ENCODE measurements around the gene CRIP1. TPM values are rescaled to one million over a fixed set of nuclear protein-coding genes. Genes with fewer than 3 reads are reported as not detected.

Gene CRIP1, protein sequence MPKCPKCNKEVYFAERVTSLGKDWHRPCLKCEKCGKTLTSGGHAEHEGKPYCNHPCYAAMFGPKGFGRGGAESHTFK
- total RNA-seq (ENCODE audit: insufficient read depth, low replicate concordance), result 24.1 TPM

- DNase-seq (ENCODE audit: low spot score), result no peak
Observed at GRCh38 chr14:105486163-105486973, at the start of gene CRIP1. CRIP1 (plus strand) TSS chr14:105486886; CDS start chr14:105487260, 374 bp downstream.

GRCh38 chr14:105436891-105437722, 49.6 kb upstream of the CRIP1 start:
- DNase-seq (ENCODE audit: low spot score), result no peak

DNA sequence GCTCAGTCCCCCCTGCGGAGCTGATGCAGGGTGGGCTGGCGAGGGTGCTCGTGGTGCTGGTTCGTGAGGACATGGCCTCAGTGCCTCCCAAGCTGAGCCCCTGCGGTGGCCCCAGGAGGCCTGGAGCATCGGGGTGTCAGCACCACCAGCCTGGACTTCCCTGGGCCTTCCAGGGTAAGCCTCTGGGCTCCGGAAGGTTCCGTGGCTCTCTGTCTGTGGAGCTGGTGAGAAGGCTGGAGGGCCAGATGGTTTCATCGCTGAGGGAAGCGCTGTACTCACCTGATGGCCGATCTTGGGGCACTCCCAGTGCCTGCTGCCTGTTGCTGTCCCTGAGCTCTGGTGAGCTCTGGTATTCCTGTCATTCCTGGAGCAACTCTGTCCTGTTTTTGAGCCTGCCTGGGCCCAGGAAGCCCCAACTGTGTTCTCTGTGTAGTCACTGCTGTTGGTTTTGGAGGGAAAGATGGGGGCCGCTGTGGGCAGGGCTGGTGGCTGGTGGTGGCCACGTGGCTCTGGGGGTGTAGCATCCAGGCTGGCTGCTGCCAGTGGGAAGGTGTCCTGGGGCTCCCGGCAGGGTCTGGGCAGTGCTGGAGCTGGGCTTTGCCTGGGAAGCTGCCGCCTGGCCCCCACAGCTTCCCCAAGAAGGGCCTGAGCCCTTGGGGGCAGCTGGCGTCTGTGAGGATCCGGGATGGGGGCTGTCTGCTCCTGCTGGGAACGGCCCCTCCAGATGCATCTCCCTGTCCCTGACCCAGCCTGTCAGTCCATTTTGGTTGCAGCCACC, 48.8 kb upstream of the CRIP1 start:
- no peak for DNase-seq (ENCODE audit: low spot score)

GRCh38 chr14:105439179-105439578, 47.5 kb upstream of the CRIP1 start:
- DNase-seq (ENCODE audit: low spot score), result no peak

DNA sequence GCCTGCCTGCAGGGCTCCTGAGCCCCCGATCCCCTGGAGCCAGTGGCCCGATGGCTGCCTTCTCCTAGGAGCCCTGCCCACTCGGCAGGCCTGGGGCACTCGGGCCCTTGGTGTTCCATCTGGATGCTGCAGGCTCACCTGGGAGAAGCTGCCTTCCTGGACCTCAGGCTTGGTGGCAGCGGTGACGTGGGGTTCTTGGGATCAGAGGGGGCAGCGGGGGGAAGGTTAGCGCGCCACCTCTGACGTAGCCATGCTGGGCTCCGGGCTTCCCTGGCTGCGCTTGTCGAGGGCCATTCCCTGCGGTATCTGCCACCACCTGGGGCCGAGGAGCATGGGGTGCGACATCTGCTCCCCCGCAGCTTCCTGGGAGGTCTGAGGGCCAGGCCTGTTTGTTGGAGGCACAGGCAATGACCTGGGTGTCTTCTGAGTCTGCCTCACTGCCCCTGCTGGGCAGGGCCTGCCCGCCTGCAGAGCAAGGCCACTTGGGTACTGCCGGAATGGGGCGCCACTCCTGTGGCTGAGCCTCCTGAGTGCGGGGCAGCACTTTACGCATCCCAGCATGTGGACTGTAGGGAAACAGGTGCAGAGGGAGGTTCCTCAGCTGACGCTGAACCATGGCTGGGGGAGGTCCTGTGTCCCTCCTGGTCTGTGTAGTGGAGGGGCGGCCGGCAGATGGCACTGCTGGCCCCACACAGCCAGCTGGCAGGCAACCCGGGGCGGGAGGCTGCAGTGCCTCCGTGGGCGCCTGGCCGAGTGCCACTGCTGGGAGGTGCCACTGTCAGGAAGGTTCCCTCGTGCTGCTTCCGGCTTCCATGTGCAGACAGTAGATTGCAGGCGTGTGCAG, 46.8 kb upstream of the CRIP1 start:
- DNase-seq (ENCODE audit: low spot score), result no peak

DNA sequence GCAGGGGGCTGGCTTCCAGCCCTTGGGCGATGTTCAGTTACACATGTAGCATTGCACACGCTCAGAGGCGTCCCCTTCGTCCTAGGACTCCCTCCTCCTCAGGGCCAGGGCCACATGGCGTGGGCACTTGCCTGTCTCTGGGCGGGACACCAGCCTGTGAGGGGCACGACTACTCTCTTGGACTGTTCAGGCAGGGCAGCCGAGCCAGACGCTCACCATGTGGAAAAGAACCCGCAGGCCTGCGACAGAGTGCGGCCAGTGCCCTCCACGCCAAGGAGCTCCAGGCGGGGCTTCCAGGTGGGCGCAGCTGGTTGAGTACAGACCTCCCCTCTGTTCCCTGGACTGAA, 46.2 kb upstream of the CRIP1 start:
- DNase-seq (ENCODE audit: low spot score), result no peak

- DNase-seq (ENCODE audit: low spot score), result no peak
Observed at GRCh38 chr14:105440992-105441391, 45.7 kb upstream of the CRIP1 start.

DNA sequence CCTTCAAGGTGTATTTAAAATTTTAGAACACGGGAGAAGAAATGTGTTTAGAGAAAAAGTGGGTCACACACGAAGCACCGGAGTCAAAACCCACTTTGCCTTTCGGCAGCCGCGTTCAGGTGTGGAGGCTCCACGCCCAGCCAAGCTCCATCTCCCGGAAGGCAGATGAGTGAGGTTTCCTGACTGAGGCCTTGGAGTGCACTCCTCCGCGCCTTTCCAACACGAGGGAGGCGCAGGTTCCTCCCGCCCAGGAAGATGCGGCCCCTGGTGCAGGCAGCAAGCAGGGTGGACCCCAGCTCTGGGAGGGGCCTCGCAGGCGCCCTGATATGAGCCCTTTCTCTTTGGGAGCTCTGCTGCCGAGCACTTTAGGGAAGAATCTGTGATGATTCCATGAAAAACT, 44.6 kb upstream of the CRIP1 start:
- DNase-seq (ENCODE audit: low spot score), result no peak

DNA sequence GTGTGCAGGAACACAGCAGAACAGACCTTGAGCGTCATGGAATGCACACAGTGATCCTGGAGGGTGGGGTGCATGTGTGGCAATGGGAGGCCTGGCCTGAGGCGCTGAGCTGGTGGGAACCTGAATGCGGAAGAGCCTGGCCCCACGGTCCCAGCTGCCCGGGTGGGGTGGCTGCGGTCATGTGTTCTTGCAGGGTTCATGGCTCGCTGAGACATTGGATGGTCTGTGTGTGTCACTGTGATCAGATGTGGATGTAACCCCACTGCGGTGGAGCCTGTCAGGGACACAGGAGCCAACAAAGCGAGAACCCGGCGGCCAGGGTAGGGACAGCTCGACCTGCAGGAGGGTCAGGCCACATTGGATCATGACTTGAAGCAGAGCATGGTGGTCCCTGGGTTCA, 43.9 kb upstream of the CRIP1 start:
- no peak for DNase-seq (ENCODE audit: low spot score)

DNA sequence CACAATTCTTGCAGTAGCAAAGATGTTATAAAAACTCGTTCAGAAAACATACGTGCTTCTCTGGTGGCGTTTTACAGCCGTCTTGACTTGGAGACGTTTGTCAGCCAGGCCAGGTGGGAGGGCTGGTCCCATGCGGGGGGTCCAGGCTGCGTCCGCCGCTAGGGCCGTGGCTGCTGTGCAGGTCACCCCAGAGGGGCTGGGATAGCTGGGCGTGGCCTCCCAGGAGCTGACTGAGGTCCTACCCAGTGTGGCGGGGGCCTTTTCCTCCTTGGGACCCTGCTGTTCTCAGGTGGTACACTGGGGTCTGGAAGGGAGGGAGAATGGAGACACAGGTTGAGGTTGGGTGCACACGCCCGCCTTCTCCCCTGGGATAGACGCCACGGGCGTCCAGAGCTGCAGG, 41.8 kb upstream of the CRIP1 start:
- DNase-seq (ENCODE audit: low spot score), result no peak

- DNase-seq (ENCODE audit: low spot score), result no peak
Observed at GRCh38 chr14:105445290-105445689, 41.4 kb upstream of the CRIP1 start.

DNA sequence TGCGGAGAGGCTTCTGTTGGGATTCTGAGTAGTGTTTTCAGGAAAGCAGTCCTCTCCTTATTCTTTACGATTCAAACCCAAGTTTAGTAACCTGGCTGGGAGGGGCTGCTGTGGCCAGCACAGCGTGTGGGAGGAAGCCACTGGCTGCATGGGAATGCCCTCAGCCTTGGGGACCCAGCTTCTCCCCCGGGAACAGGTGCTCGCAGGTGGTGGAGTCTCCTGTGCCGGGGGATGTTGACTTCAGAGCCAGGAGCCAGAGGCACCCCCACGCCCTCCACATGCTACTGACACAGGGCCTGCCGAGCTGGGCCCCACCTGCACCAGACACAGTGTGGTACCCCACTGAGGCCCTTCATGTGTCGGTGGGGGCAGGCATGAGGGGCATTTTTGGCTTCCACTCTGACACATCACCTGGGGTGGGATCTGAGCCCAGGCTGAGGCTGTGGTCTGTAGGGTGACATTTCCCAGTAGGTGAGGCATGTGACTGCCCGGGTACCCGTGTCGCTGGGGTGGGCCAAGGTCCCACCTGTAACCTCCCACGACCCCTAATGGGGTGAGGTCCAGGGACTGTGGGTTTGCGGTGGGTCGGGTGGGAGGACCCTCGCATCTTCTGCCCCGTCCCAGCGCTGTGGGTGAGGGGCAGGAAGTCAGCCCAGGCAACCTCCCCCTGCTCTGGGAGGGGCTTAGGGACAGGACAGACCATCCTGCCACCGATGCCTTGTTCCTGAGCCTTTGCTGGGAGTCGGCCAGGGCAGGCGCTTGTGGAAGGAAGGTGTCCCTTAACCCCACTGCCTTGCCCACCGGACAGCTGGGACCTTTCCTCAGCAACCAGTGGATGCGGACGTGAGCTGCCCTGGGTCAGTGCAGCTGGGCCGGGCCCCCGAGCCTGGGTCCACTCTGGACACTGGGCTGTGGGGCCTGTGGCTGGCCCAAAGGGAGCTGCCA, 40.5 kb upstream of the CRIP1 start:
- no peak for DNase-seq (ENCODE audit: low spot score)

DNA sequence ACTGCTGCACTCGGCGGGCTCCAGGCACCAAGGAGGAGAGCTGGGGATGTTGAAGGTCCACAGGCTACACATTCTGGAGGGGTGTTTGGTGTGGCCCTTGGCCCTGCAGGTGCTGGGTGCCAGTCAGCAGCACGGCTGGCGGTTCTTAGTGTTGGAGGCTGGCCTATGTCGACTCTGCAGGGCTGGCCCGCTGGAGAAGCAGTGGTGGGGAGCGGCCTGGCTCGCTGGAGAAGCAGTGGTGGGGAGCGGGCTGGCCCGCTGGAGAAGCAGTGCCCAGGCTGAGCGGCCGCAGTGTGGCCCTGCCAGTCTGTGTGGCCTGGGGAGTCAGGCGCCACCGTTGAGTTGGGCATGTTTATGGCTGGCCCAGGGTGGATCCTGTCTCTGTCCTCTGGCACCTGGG, 39.7 kb upstream of the CRIP1 start:
- no peak for DNase-seq (ENCODE audit: low spot score)

GRCh38 chr14:105447651-105448640, 38.7 kb upstream of the CRIP1 start:
- no peak for DNase-seq (ENCODE audit: low spot score)

DNA sequence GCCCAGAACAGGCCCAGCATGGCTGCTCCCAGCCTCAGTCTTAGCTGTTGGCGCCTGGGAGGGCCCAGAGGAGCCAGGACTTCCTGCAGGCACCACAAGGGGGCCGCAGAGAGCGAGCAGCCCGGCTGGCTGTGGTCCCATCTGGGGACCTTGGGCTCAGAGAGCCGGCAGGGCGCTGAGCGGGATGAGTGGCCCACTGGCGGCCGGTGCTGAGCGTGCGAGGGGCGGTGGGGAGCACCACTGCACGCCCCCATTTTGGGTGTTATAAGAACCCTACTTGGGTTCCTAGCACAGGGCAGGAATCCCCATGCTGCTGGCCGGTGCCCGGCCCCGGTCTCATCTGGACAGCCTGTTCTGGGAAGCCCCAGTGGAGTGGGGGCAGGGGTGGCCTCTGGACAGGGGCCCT, 38.0 kb upstream of the CRIP1 start:
- DNase-seq (ENCODE audit: low spot score), result peak; percentile 52

DNA sequence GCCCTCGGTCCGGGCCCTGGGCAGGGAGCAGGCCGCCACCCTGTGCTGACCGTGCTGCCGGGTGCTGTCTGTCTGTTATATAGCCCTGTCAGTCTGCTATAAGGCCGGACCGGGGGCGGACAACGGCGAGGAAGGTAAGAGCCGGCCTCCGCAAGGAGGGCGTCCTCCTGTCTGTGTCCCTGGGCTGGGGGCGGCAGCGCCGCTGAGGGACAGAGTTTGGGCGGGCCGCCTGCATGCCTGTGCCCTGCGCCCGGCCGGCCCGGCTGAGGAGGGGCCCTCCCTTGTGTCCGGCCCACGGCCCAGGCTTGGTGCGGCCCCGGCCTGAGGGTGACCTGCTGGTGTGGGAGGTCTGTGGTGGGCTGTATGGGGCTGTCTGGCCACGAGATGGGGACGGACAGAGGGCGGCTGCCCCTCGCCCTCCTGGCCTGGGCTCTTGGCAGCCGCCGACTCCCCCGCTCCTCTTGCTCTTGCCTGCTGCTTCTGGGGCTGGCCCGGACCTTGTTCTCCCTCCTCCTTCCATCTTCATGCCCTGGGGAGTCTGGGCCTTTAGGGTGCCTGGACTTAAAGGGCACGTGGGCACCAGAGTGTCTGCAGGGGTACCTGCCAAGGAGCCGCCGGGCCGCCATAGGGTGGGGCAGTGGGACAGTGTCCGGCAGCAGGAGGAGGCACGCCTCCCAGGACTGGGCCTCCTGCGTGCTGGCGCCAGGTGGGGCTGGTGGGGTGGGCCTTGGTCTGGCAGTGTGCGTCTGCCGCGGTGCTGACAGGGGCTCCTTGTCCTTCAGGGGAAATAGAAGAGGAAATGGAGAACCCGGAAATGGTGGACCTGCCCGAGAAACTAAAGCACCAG, 37.2 kb upstream of the CRIP1 start:
- no peak for DNase-seq (ENCODE audit: low spot score)

GRCh38 chr14:105450123-105450505, 36.6 kb upstream of the CRIP1 start:
- DNase-seq (ENCODE audit: low spot score), result no peak
